Fibroblast of pulmonary artery (primary cell): ENCODE measurements around the gene ROMO1.
"Not testable (repeated sequence)": the region's sequence is repeated elsewhere in the genome, so short reads cannot be mapped to it uniquely, and the experiment has no call there.

ENCODE experiments used
- DNase-seq: peaks from one replicate; pipeline ENCODE4 v3.0.0-alpha.2; 2010; ENCODE audit warnings: low read depth
- H3K4me3 ChIP-seq: replicated peaks from 2 replicates; pipeline ENCODE4 v1.5.1; 2011; ENCODE audit warnings: low read depth, mild to moderate bottlenecking, control low read depth, low read length, moderate library complexity
- TF ChIP-seq, protein P1 (sequence below): IDR thresholded peaks from 2 replicates; pipeline ENCODE4 v1.5.1; 2011; ENCODE audit warnings: mild to moderate bottlenecking, control low read depth, low read length, inconsistent platforms; ENCODE audit errors: missing control alignments

ROMO1 gene

GRCh38 chr20:35718972-35719635 is 19.9 kb downstream of the ROMO1 start:
- H3K4me3 ChIP-seq: no peak overlapping the region
- DNase-seq: no peak
- TF ChIP-seq, protein P1, sequence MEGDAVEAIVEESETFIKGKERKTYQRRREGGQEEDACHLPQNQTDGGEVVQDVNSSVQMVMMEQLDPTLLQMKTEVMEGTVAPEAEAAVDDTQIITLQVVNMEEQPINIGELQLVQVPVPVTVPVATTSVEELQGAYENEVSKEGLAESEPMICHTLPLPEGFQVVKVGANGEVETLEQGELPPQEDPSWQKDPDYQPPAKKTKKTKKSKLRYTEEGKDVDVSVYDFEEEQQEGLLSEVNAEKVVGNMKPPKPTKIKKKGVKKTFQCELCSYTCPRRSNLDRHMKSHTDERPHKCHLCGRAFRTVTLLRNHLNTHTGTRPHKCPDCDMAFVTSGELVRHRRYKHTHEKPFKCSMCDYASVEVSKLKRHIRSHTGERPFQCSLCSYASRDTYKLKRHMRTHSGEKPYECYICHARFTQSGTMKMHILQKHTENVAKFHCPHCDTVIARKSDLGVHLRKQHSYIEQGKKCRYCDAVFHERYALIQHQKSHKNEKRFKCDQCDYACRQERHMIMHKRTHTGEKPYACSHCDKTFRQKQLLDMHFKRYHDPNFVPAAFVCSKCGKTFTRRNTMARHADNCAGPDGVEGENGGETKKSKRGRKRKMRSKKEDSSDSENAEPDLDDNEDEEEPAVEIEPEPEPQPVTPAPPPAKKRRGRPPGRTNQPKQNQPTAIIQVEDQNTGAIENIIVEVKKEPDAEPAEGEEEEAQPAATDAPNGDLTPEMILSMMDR: no peak

DNA sequence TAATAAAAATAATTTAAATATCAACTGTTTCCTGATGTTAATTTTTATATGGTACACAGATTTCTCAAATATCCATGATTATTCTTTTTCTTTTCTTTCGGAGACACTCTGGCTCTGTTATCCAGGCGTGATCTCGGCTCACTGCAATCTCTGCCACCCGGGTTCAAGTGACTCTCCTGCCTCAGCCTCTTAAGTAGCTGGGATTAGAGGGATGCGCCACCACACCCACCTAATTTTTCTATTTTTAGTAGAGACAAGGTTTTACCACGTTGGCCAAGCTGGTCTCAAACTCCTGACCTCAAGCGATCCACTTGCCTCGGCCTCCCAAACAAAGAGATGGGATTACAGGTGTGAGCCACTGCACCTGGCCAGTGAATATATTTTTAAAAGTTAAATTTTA is 20.5 kb downstream of the ROMO1 start:
- H3K4me3 ChIP-seq: no peak overlapping the region
- TF ChIP-seq, protein P1: no peak
- DNase-seq: no peak

- TF ChIP-seq, protein P1: no peak
These were observed 21.2 kb downstream of the ROMO1 start for GRCh38 chr20:35720165-35721123.

DNA sequence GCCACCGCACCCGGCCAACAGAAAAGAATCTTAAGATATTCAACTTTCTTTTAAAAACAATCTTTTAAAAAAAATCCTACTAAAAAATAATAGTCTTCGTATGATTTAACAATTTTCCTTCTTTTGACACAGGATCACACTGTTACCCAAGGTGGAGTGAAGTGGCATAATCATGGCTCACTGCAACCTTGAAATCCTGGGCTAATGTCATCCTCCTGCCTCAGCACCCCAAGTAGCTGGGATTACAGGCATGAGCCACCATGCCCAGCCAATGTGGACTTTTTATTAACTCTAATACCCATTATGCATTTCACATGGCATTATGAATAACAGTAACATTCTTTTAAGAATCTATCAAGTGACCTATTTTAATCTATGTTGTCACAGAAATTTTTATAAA is 22.0 kb downstream of the ROMO1 start:
- TF ChIP-seq, protein P1: no peak
- no peak for DNase-seq
- no peak overlapping the region for H3K4me3 ChIP-seq

More at GRCh38 chr20:35720165-35721123, 21.2 kb downstream of the ROMO1 start:
- no peak for DNase-seq
- no peak overlapping the region for H3K4me3 ChIP-seq

GRCh38 chr20:35721621-35722020 is 22.4 kb downstream of the ROMO1 start:
- H3K4me3 ChIP-seq: no peak overlapping the region
- TF ChIP-seq, protein P1: no peak

GRCh38 chr20:35723275-35723639 is 24.1 kb downstream of the ROMO1 start:
- H3K4me3 ChIP-seq, DNase-seq: not testable (repeated sequence)

More at GRCh38 chr20:35721621-35722020, 22.4 kb downstream of the ROMO1 start:
- DNase-seq: no peak

DNA sequence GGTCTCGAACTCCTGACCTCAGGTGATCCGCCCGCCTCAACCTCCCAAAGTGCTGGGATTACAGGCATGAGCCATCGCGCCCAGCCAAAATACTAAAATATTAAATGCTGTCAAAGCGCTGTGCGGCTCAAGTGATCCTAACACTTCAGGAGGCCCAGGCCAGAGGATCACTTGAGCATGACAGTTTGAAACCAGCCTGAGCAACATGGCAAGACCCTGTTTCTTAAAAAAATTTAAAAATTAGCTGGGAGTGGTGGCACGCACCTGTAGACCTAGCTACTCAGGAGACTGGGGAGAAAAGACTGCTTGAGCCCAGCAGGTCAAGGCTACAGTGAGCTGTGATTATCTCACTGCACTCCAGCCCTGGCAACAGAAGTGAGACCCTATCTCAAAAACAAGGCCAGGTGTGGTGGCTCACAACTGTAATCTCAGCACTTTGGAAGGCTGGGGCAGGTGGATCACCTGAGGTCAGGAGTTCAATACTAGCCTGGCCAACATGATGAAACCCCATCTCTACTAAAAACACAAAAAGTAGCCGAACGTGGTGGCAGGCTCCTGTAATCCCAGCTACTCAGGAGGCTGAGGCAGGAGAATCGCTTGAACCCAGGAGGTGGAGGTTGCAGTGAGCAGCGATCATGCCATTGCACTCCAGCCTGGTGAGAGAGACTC is 24.6 kb downstream of the ROMO1 start:
- H3K4me3 ChIP-seq, DNase-seq: not testable (repeated sequence)
